Sigmoid colon (tissue), 7 donors: ENCODE data around the gene ATP5F1D. TPM values are rescaled to one million over a fixed set of nuclear protein-coding genes. Genes with fewer than 3 reads are reported as not detected.
A peak's percentile ranks its signal among the peaks of the same experiment; 100 is the strongest.

Experiments
- DNase-seq: peaks from one replicate; pipeline ENCODE4 v3.0.0-alpha.2; 2019
- H3K27ac ChIP-seq, 4 donors: fragments of 200-600 bp; sonication (generic); one replicate each; pipeline ENCODE4 v1.5.1; 2016 to 2019; ENCODE audit warnings: mild to moderate bottlenecking in 1 of 4
- H3K27me3 ChIP-seq, 3 donors: fragments of 200-600 bp; sonication (generic); one replicate each; pipeline ENCODE4 v1.5.1; 2019; ENCODE audit warnings: mild to moderate bottlenecking in 1 of 3
- H3K36me3 ChIP-seq, 4 donors: fragments of 200-600 bp; sonication (generic); one replicate each; pipeline ENCODE4 v1.5.1; 2016 to 2019
- H3K4me1 ChIP-seq, 4 donors: fragments of 200-600 bp; sonication (generic); one replicate each; pipeline ENCODE4 v1.5.1; 2017 to 2019
- H3K4me3 ChIP-seq, 4 donors: fragments of 200-600 bp; sonication (generic); one replicate each; pipeline ENCODE4 v1.5.1; 2017 to 2019; ENCODE audit warnings: mild to moderate bottlenecking in 2 of 4, moderate library complexity in 1 of 4
- H3K9me3 ChIP-seq, 4 donors: fragments of 200-600 bp in 3 of 4; sonication (generic) in 3 of 4; one replicate each; pipeline versions ENCODE4 v1.5.1 to v1.6.1; 2013 to 2019
- EP300 ChIP-seq, 4 donors: sonication (generic); formaldehyde crosslinking; IDR thresholded peaks; one replicate each; pipeline ENCODE4 v1.6.1; 2017; ENCODE audit warnings: antibody characterized with exemption in 4 of 4
- POLR2A ChIP-seq, 2 donors: fragments of 450-650 bp; IDR thresholded peaks; one replicate each; pipeline ENCODE4 v1.6.1; 2016; ENCODE audit warnings: antibody characterized with exemption in 2 of 2, mild to moderate bottlenecking in 2 of 2, moderate library complexity in 2 of 2
- POLR2AphosphoS5 ChIP-seq, 4 donors: sonication (generic); formaldehyde crosslinking; IDR thresholded peaks; one replicate each; pipeline ENCODE4 v1.6.1; 2017; ENCODE audit warnings: antibody characterized with exemption in 4 of 4
- WGBS, 2 donors: extraction: QIAGEN DNeasy Blood & Tissue Kit; methylation state at CpG; one replicate each; pipeline ENCODE4 v1.1.7; 2013; 5-methylcytosine and 5-hydroxymethylcytosine counted together
- intact Hi-C: fragments of 100-400 bp; cut with DNase I; formaldehyde crosslinking; loops from one replicate; pipeline ENCODE4 v1.15.1; 2023
- polyA plus RNA-seq, 3 donors: library from polyadenylated mRNA; stranded (reverse); fragments of 200-250 nt; gene quantifications; one replicate each; pipeline ENCODE4 v1.2.3, GENCODE V29; 2013
- total RNA-seq, 4 donors: library from RNA; depleted of rRNA; stranded (reverse); fragments of >200 nt; gene quantifications; one replicate each; pipeline ENCODE4 v1.1.0, GENCODE V29; 2016
- TF ChIP-seq, protein P1 (sequence below), 4 experiments: fragments of 450-650 bp in 3 of 4; fragments of 200-600 bp in 1 of 4; IDR thresholded peaks; one replicate each; pipeline ENCODE4 v1.5.1; 2016 to 2019; ENCODE audit warnings: antibody characterized with exemption in 4 of 4, mild to moderate bottlenecking in 3 of 4, moderate library complexity in 2 of 4
- donor health status: healthy with polysubstance abuse.
- donor health status: Bipolar disorder and iron deficiency.
- donor health status: healthy.

ATP5F1D gene
- total and polyA plus RNA-seq, 7 donors = 74.7 to 390 (median 112) TPM

DNA sequence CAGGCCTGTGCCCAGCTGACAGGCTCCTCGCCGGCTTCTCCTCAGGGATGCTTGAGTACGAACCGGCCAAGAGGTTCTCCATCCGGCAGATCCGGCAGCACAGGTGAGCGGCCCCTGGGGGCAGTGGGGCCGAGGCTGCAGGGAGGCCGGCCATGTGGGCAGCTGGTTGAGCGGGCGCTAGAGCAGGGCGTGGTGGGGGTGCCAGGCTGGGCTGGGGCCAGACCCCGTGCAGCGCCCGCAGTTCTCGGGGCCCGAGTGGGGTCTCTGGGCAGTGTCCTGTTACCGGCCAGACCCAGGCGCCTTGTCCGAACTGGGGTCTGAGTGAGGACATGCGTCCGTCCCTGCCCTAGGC, 19.7 kb upstream of the ATP5F1D start:
- H3K36me3 ChIP-seq = peaks cover 13 to 73% (median 44%) of the 10 kb centered on the region in 4 donors
- no peak overlapping the region for H3K4me3 ChIP-seq
- DNase-seq = no peak
- peaks cover 0 to 60% (median 45%) of the 10 kb centered on the region in 4 donors for H3K4me1 ChIP-seq
- TF ChIP-seq, protein P1, sequence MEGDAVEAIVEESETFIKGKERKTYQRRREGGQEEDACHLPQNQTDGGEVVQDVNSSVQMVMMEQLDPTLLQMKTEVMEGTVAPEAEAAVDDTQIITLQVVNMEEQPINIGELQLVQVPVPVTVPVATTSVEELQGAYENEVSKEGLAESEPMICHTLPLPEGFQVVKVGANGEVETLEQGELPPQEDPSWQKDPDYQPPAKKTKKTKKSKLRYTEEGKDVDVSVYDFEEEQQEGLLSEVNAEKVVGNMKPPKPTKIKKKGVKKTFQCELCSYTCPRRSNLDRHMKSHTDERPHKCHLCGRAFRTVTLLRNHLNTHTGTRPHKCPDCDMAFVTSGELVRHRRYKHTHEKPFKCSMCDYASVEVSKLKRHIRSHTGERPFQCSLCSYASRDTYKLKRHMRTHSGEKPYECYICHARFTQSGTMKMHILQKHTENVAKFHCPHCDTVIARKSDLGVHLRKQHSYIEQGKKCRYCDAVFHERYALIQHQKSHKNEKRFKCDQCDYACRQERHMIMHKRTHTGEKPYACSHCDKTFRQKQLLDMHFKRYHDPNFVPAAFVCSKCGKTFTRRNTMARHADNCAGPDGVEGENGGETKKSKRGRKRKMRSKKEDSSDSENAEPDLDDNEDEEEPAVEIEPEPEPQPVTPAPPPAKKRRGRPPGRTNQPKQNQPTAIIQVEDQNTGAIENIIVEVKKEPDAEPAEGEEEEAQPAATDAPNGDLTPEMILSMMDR (IDR thresholded peaks at IDR 0.05) = no peak
- TF ChIP-seq POLR2A (IDR thresholded peaks at IDR 0.05) (no peak), EP300 (IDR thresholded peaks at IDR 0.05) (no peak), POLR2AphosphoS5 (IDR thresholded peaks at IDR 0.05) (no peak)
- 92 to 95% methylated on average over 22 of the region's 22 CpGs for WGBS, 2 donors
- intact Hi-C loops = loop anchor here (2.0 kb wide), 1 partner anchor 15 kb away; no protein-coding TSS in a partner anchor
- no peaks in the 10 kb centered on the region for H3K27me3 ChIP-seq
- no peaks in the 10 kb centered on the region for H3K9me3 ChIP-seq
- H3K27ac ChIP-seq = peak overlapping the region in 1 of 4 donors; percentile 57

DNA sequence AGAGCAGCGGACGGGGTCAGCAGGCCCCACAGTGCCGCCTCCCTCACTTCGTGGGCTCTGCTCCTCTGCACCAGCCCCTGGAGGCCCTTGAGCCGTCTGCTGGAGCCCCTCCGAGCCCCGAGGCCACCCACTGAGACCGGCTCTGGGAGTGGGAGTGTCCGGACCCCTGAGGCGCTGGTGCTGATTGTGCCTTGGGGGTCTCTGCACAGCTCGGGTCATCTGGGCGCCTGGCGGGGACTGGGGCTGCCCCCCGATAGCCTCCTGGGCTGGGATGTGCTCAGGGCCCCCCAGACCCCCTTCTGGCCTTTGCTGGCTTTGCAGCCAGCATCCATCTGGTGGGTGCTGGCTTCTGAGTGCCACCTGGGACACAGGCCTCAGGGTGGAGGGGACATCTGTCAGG, 19.2 kb upstream of the ATP5F1D start:
- Histone ChIP-seq H3K4me3 (no peak overlapping the region), H3K4me1 (peaks cover 0 to 55% (median 41%) of the 10 kb centered on the region in 4 donors), H3K36me3 (peaks cover 13 to 78% (median 49%) of the 10 kb centered on the region in 4 donors), H3K27me3 (no peaks in the 10 kb centered on the region), H3K27ac (peak overlapping the region in 1 of 4 donors; percentile 57), H3K9me3 (no peaks in the 10 kb centered on the region)
- TF ChIP-seq, protein P1 (IDR thresholded peaks at IDR 0.05) = no peak
- TF ChIP-seq POLR2A (IDR thresholded peaks at IDR 0.05) (no peak), POLR2AphosphoS5 (IDR thresholded peaks at IDR 0.05) (no peak), EP300 (IDR thresholded peaks at IDR 0.05) (no peak)
- WGBS, 2 donors = 93 to 96% methylated on average over 14 of the region's 14 CpGs
- intact Hi-C loops = no loop called here
- DNase-seq = no peak

DNA sequence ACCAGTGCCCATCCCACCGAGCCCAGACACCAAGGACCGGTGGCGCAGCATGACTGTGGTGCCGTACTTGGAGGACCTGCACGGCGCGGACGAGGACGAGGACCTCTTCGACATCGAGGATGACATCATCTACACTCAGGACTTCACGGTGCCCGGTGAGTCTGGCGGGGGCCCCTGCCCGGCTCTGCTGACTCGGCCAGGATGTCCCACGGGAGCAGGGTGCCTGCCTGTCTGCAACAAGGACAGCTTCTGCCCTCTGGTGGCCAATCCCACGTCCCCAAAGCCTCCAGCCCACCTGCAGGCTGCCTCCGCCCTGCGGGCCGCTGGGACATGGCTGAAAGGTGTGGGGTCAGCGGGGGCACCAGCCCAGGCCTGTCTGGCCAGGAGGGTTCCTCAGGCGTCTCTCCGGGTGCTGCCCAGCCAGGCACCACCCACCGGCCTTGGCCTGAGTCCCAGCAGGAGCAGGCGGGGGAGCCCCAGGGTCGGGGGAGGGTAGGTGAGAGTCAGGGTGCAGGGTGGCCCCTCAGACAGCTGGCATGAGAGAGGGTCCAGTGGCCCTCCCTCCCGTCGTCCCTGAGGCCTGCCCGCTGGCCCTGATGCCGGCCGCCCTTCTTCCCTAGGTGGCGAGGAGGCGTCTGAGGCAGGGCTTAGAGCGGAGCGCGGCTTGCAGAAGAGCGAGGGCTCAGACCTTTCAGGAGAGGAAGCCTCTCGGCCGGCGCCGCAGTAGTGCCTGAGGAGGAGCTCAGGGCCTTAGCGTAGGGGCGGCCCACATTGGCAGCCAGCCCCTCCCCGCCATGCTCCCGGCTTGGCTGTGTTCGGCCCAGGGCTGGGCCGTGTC, 18.3 kb upstream of the ATP5F1D start:
- peaks cover 0 to 46% (median 32%) of the 10 kb centered on the region in 4 donors for H3K4me1 ChIP-seq
- no peaks in the 10 kb centered on the region for H3K9me3 ChIP-seq
- DNase-seq = no peak
- no peak overlapping the region for H3K27ac ChIP-seq
- H3K27me3 ChIP-seq = no peaks in the 10 kb centered on the region
- TF ChIP-seq POLR2A (IDR thresholded peaks at IDR 0.05) = no peak
- TF ChIP-seq EP300 (IDR thresholded peaks at IDR 0.05) = no peak
- TF ChIP-seq, protein P1 (IDR thresholded peaks at IDR 0.05) = peak in 2 of 4 experiments; percentile 12 to 16
- intact Hi-C loops = no loop called here
- WGBS, 2 donors = 78 to 85% methylated on average over 48 of the region's 48 CpGs
- H3K36me3 ChIP-seq = peaks cover 13 to 87% (median 53%) of the 10 kb centered on the region in 4 donors
- no peak overlapping the region for H3K4me3 ChIP-seq

DNA sequence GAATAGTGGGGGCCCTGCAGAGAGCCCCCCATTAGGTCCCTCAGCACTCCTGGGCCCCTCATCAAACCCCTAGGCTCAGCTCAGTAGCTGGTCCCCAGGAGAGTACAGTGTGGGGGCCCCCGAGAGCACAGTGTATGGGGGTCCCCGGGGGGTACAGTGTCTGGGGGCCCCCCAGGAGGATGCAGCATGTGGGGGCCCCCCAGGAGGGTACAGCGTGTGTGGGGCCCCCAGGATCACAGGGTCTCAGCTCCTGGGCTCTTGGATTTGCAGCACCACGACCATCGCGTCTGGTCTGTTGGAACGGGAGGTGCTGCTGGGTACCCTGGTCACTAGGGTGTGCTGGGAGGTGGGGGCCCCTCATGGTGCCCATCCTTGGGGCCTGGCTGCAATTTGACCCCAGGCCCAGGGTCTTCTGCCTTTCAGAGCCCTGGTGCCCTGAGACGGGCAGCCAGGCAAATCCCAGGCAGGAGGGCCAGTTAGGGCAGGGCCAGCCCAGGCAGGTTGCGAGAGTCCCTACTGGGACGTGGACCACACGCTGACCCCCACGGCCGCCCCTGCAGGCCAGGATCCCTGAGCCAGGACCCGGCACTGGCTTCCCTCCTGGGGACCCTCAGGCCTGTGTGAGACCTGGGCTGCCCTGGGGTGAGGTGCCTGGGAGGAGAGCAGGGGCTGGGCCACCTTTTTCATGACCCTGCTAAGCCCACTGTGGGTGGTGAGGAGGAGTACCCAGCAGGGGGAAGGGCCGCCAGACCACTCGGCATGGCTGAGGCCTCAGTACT, 17.3 kb upstream of the ATP5F1D start:
- 93 to 94% methylated on average over 16 of the region's 16 CpGs for WGBS, 2 donors
- H3K4me1 ChIP-seq = peaks cover 0 to 36% (median 23%) of the 10 kb centered on the region in 4 donors
- intact Hi-C loops = no loop called here
- TF ChIP-seq, protein P1 (IDR thresholded peaks at IDR 0.05) = no peak
- TF ChIP-seq EP300 (IDR thresholded peaks at IDR 0.05) = no peak
- TF ChIP-seq POLR2AphosphoS5 (IDR thresholded peaks at IDR 0.05) = no peak
- TF ChIP-seq POLR2A (IDR thresholded peaks at IDR 0.05) = no peak
- H3K9me3 ChIP-seq = no peaks in the 10 kb centered on the region
- peaks cover 13 to 89% (median 54%) of the 10 kb centered on the region in 4 donors for H3K36me3 ChIP-seq
- H3K4me3 ChIP-seq = no peak overlapping the region
- no peak for DNase-seq
- H3K27ac ChIP-seq = no peak overlapping the region
- no peaks in the 10 kb centered on the region for H3K27me3 ChIP-seq
